IPS-NIHi11 (cell line): Measurements from ENCODE around the gene CFAP44.
A peak's percentile ranks its signal among the peaks of the same experiment; 100 is the strongest.
"Not testable (repeated sequence)": the region's sequence is repeated elsewhere in the genome, so short reads cannot be mapped to it uniquely, and the experiment has no call there.

Experiments
- DNase-seq: peaks from one replicate; pipeline ENCODE4 v3.0.0; 2012; ENCODE audit warnings: mixed read lengths, low spot score

Gene CFAP44

DNA sequence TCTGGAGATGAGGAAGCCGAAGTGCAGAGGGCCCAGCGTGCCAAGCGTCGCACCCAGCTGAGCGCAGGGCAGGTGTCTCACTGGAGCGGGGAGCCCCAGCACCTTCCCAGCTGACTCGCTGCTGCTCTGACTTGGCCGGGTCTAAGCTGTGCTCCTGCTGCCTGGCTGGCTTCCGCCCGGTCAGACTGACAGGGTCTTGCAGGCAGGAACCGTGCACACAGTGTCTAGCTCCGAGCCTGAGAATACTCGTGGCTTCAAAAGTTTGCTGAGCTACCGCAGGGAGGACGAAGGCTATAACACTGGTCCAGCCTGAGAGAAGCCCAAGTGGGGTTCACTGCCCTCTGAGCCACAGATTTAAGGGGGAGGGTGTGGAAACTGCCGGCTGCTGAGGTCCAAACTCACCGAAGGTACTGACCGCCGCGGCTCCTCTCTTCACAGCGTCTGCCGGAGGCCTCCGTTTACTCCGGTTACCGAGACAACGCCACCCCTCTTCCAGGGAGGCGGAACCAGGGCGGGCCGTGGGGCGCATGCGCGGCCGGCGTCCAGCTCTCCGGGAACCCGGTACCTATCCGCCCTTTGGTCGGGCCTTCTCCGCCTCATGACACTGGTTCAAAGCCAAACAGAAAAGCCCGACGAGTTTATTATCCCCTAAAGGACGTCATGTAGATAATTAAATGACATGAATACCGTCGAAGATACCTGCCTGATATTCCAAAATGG, at the start of gene CFAP44:
CFAP44 (minus strand) TSS at position 443 of the 720 bp plus-strand sequence. CDS start 7,829 bp downstream, outside the sequence.
- DNase-seq, result peak; percentile 93

- DNase-seq, result no peak
These were observed 43.9 kb upstream of the CFAP44 start for GRCh38 chr3:113485161-113485609.

DNA sequence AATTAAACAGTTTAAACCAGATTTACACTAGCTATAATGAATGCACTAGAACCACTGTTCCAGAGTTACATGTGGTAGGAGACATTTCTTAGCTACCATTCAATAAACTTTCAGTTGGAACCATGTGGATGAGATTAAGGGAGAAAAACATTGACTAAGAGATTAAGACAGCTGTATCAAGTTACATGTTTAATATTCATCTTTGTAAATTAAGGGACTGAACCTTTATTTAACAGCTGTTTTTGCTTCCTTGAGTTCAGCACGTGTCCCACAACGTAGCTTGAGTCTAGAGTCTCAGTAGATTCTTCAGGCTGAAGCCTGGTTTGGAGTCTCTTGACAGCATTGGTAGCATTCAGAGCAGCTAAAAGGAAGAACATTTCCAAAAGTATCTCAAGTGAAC, 27.2 kb upstream of the CFAP44 start:
- no peak for DNase-seq

GRCh38 chr3:113461488-113461887, 20.2 kb upstream of the CFAP44 start:
- no peak for DNase-seq

- DNase-seq, result not testable (repeated sequence)
These were observed 17.3 kb upstream of the CFAP44 start for GRCh38 chr3:113458554-113458953.

GRCh38 chr3:113455446-113455845, 14.2 kb upstream of the CFAP44 start:
- DNase-seq, result no peak

DNA sequence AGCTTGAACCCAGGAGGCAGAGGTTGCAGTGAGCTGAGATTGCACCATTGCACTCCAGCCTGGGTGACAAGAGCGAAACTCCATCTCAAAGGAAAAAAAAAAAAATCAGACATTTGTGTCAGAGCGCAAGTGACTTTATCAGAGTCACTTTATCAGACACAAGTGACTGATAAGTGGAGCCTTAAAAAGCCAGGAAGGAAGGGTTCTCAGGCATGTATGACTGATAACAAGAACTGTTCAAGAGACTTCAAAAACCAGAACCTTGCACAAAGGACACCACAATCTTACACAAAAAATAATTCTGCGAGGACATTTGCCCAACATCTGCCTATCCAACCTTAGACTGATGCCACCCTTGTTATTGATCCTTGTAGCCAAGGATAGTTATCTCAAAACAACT, 13.3 kb upstream of the CFAP44 start:
- DNase-seq, result no peak

DNA sequence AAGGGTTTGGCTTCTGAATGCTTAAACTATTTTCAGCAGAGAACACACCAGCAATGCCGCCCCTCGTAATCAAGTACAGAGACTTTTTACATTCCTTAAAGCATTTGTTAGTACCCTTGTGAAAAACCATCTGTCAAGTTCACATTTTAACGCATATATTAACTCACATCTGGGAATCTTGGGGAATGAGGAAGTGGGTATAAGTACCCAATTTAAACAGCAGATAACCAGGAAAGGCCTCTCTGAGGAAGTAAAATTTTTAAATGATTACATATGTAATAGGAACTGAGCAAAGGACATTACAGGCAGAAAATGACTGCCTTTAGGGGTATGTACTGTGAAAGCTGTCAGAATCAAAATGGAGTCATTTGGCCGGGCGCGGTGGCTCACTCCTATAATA, 12.8 kb upstream of the CFAP44 start:
- no peak for DNase-seq

- DNase-seq, result no peak
These were observed 9.6 kb upstream of the CFAP44 start for GRCh38 chr3:113450911-113451310.

GRCh38 chr3:113439606-113440005, 1.7 kb downstream of the CFAP44 start:
- no peak for DNase-seq

DNA sequence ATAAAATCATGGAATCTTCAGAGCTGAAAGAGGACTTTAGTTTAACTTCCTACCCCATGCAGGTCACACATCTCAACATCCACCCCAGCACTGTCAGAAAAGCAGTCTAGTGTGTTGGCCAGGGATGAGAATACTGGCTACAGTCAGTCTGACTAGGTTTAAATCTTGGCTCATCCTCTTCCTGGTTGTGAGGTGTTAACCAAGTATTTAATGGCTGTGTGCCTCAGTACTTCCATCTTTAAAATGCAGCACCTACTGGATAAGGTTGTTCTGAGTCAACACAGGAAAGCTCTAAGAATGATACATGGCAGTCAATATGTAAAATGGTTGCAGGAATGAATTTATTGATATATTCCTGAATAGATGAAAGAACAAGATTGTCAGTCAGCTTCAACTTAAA, 3.1 kb downstream of the CFAP44 start:
- no peak for DNase-seq

DNA sequence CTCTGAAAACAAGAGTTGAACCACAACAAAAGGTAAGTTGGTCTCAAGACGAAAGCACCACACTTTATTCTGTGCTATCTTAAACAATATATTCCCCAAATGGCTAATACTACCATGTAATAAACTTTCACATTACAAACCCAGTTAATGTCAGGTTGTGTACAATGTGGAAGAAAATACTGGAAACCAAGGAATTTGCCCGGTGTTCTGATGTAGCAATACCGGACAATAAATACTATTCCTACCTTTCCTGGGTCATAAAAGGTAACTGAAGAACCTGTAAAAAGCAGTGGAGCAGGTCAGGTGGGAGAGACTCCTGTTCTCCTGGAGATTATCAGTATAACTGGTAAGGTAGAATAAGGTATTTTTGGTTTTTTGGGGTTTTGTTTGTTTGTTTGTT, 3.9 kb downstream of the CFAP44 start:
- DNase-seq, result no peak

DNA sequence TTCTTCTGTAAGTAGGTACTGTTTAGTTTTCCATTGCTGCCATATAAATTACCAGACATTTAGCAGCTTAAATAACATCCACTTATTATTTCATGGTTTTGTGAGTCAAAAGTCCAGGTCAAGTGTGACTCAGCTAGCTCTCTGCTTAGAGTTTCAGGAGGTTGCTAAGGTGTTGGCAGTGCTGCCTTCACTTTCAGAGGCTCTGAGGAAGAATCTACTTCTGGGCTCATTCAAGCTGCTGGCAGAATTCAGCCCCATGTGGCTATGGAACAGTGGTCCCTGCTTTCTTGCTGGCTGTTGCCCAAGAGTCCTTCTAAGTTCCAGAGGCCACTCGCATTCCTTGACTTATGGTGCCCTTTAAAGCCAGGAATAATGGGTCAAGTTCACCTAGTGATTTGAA, 4.5 kb downstream of the CFAP44 start:
- no peak for DNase-seq

DNA sequence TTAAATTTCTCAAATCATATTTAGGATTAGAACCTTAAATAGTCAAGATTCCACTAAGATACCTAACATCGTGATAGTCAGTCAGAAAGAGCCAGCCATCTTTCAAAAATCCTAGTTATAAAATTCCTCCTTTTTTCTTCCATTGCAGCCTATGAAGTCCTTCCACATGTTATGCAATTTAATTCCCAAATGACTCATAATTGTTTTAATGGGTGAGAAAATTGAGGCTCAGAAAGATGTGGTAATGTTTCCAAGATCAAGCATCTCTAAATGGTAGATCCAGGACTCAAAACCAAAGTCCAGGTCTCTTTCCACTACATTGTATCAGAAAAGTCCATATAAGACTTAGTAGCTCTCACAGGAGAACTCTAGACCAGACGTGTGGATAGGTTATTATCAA, 9.5 kb downstream of the CFAP44 start:
- no peak for DNase-seq

DNA sequence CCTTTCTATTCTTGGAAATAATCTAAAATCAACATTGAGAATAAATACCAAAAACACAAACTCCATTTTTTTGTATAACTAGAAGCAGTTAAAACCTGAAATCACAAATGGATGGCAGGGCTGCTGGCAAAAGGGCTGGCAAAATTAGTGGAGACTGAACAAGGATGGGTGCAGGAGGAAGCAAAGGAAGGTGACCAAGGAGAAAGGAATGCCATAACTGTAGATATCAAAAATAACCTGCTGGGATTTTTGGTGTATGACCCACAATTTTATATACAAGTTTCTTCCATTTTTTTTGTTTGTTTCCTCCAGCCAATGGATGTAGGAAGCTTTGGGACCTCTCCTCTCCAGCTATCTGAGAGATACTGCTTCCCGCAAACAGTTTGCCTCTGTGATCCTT, 12.7 kb downstream of the CFAP44 start:
- DNase-seq, result no peak

- no peak for DNase-seq
These were observed 17.6 kb downstream of the CFAP44 start for GRCh38 chr3:113423699-113424098.

DNA sequence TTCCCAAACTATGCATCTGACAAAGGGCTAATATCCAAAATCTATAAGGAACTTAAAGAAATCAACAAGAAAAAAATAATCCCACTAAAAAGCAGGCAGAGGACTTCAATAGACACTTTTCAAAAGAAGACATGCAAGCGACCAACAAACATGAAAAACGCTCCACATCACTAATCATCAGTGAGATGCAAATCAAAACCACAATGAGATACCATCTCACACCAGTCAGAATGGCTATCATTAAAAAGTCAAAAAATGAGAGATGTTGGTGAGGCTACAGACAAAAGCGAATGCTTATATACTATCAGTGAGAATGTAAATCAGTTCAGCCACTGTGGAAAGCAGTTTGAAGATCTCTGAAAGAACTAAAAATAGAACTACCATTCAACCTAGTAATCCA, 20.2 kb downstream of the CFAP44 start:
- DNase-seq, result no peak

- DNase-seq, result no peak
These were observed 31.6 kb downstream of the CFAP44 start for GRCh38 chr3:113409676-113410075.

DNA sequence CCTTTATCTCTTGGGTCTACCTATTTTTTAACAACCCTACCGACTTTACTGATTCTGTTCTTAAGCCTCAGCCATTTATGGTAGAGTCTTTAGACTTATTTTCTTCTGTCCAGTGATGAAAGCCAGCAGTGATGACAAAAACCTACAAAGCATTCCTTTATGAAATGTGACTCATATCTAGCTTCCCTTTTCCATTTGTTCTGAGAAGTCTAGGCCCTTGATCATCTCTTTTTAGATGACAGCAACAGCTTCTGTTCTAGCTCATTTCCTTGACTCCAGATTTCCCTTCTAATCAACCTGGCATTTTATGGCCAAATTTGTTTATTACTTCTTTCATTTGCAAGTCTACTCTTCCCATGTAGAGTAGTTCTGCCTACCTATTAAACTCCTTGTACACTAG, 36.1 kb downstream of the CFAP44 start:
- DNase-seq, result no peak

- no peak for DNase-seq
These were observed 36.7 kb downstream of the CFAP44 start for GRCh38 chr3:113404637-113405036.
